A673 (cell line): ENCODE measurements around the gene PPP2R5C. TPM values are rescaled to one million over a fixed set of nuclear protein-coding genes. Genes with fewer than 3 reads are reported as not detected.
A peak's percentile ranks its signal among the peaks of the same experiment; 100 is the strongest.

Source experiments
- BruUV-seq: library from RNA; stranded (reverse); fragments of 400-500 nt; replicated peaks from 2 replicates; lab custom pipeline; 2021; lab: Mats Ljungman, UMichigan
- CTCF ChIA-PET: fragments of 300-600 bp; sonication (Branson Sonifier 250); formaldehyde crosslinking; loops from one replicate; lab custom pipeline; 2022; ENCODE audit warnings: antibody characterized with exemption; lab: Charles Lee
- POLR2A ChIA-PET: fragments of 300-600 bp; sonication (Branson Sonifier 250); formaldehyde crosslinking; loops from one replicate; lab custom pipeline; 2022; ENCODE audit warnings: antibody characterized with exemption; ENCODE audit not compliant: low non-redundant PET; lab: Charles Lee
- DNase-seq: peaks from one replicate; pipeline ENCODE4 v3.0.0-alpha.2; 2015; ENCODE audit warnings: low spot score
- H3K27ac ChIP-seq: fragments of 200-600 bp; sonication (generic); 2 replicates; pipeline ENCODE4 v1.5.1; 2016; ENCODE audit warnings: mixed run types, low read depth, mild to moderate bottlenecking, mixed read lengths, antibody characterized with exemption, low read length; ENCODE audit not compliant: poor library complexity, severe bottlenecking
- H3K27me3 ChIP-seq: fragments of 200-600 bp; sonication (generic); replicated peaks from 2 replicates; pipeline ENCODE4 v1.6.1; 2017; ENCODE audit warnings: mixed run types, low read depth, mild to moderate bottlenecking, mixed read lengths, antibody characterized with exemption, low read length; ENCODE audit not compliant: insufficient read depth, poor library complexity
- H3K36me3 ChIP-seq: fragments of 200-600 bp; sonication (generic); 2 replicates; pipeline ENCODE4 v1.6.1; 2016; ENCODE audit warnings: mixed run types, mild to moderate bottlenecking, mixed read lengths, antibody characterized with exemption, low read length; ENCODE audit not compliant: insufficient read depth, poor library complexity, severe bottlenecking
- H3K4me1 ChIP-seq: fragments of 200-600 bp; sonication (generic); 2 replicates; pipeline ENCODE4 v1.6.1; 2017; ENCODE audit warnings: mixed run types, mild to moderate bottlenecking, mixed read lengths, antibody characterized with exemption, low read length; ENCODE audit not compliant: insufficient read depth, poor library complexity, severe bottlenecking
- H3K4me3 ChIP-seq: fragments of 200-600 bp; sonication (generic); 2 replicates; pipeline ENCODE4 v1.5.1; 2016; ENCODE audit warnings: low read depth, mixed run types, mild to moderate bottlenecking, mixed read lengths, low read length; ENCODE audit not compliant: poor library complexity, severe bottlenecking
- H3K9me3 ChIP-seq: fragments of 200-600 bp; sonication (generic); 2 replicates; pipeline ENCODE4 v1.6.1; 2016; ENCODE audit warnings: mixed run types, low read depth, mild to moderate bottlenecking, mixed read lengths, antibody characterized with exemption, low read length; ENCODE audit not compliant: poor library complexity, severe bottlenecking
- CTCF ChIP-seq: fragments of 300-800, 200-600 bp; sonication (generic); conservative IDR thresholded peaks from 2 replicates; pipeline ENCODE4 v1.5.1; 2017; ENCODE audit warnings: low read depth, mild to moderate bottlenecking, antibody characterized with exemption, low read length, moderate library complexity, mixed read lengths
- EZH2 ChIP-seq: fragments of 200-600 bp; sonication (generic); IDR thresholded peaks from 2 replicates; pipeline ENCODE4 v1.6.1; 2017; ENCODE audit warnings: borderline replicate concordance, low read depth, mild to moderate bottlenecking, mixed read lengths, antibody characterized with exemption, low read length; ENCODE audit not compliant: poor library complexity, severe bottlenecking
- intact Hi-C: fragments of 100-400 bp; cut with micrococcal nuclease; formaldehyde crosslinking; loops from one replicate; pipeline ENCODE4 v1.10.0; 2022; ENCODE audit not compliant: unreplicated experiment
- total RNA-seq: library from RNA; stranded (reverse); gene quantifications from 2 replicates; pipeline ENCODE4 v1.2.3, GENCODE V29; 2021

The PPP2R5C gene
- total RNA-seq, 1 experiment from 2014 or later, result 113 TPM

- no TSS peak for BruUV-seq
- intact Hi-C loops, result no loop called here
- peaks cover 8% of the 10 kb centered on the region for H3K4me1 ChIP-seq
Measured at GRCh38 chr14:101878211-101878821, 116.8 kb downstream of the PPP2R5C start.

GRCh38 chr14:101878822-101879528 is 117.5 kb downstream of the PPP2R5C start:
- Histone ChIP-seq H3K4me1 (peaks cover 8% of the 10 kb centered on the region), H3K27me3 (no peaks in the 10 kb centered on the region), H3K27ac (peak overlapping the region; percentile 30), H3K9me3 (no peaks in the 10 kb centered on the region), H3K36me3 (peaks cover 8% of the 10 kb centered on the region), H3K4me3 (no peak overlapping the region)
- ChIA-PET CTCF (no interaction called here), POLR2A (interaction anchor here (0.6 kb wide), 1 partner anchor 1238 kb away, joined by 3 read pairs; no protein-coding TSS in a partner anchor)
- intact Hi-C loops, result no loop called here
- TF ChIP-seq EZH2 (no peak), CTCF (no peak)
- DNase-seq, result no peak
- no TSS peak for BruUV-seq

More at GRCh38 chr14:101878211-101878821, 116.8 kb downstream of the PPP2R5C start:
- POLR2A ChIA-PET, result interaction anchor here (0.6 kb wide), 2 partner anchors 84 to 1237 kb away, joined by 3 read pairs; no protein-coding TSS in a partner anchor
- H3K27ac ChIP-seq, result no peak overlapping the region
- no peaks in the 10 kb centered on the region for H3K9me3 ChIP-seq
- no peaks in the 10 kb centered on the region for H3K27me3 ChIP-seq
- no peak overlapping the region for H3K4me3 ChIP-seq
- CTCF ChIA-PET, result no interaction called here
- peaks cover 2% of the 10 kb centered on the region for H3K36me3 ChIP-seq
- TF ChIP-seq EZH2 (no peak), CTCF (no peak)
- DNase-seq, result no peak

- intact Hi-C loops, result no loop called here
- Histone ChIP-seq H3K4me1 (peaks cover 8% of the 10 kb centered on the region), H3K4me3 (no peak overlapping the region), H3K27ac (peak overlapping the region; percentile 30), H3K9me3 (no peaks in the 10 kb centered on the region), H3K27me3 (no peaks in the 10 kb centered on the region), H3K36me3 (peaks cover 15% of the 10 kb centered on the region)
- CTCF ChIA-PET, result no interaction called here
- BruUV-seq, result no TSS peak
- POLR2A ChIA-PET, result no interaction called here
- TF ChIP-seq EZH2, result no peak
- TF ChIP-seq CTCF, result no peak
- DNase-seq, result no peak
Measured at GRCh38 chr14:101879529-101880336, 118.2 kb downstream of the PPP2R5C start.
